Esophagus squamous epithelium (tissue), 5 donors: ENCODE data around the gene TTYH3. TPM values are rescaled to one million over a fixed set of nuclear protein-coding genes. Genes with fewer than 3 reads are reported as not detected.

Experiments used
- DNase-seq: peaks from one replicate; lab custom pipeline; 2025; lab: John Stamatoyannopoulos, UW
- H3K27ac ChIP-seq, 4 donors: fragments of 200-600 bp; sonication (generic); one replicate each; pipeline ENCODE4 v1.5.1; 2016 to 2019; ENCODE audit warnings: mild to moderate bottlenecking in 1 of 4
- H3K27me3 ChIP-seq, 4 donors: fragments of 200-600 bp; sonication (generic); 1 replicate in 3 of 4; 2 replicates in 1 of 4; pipeline versions ENCODE4 v1.5.1 to v1.6.0; 2017 to 2021; ENCODE audit warnings: antibody characterized with exemption in 1 of 4
- H3K36me3 ChIP-seq, 3 donors: fragments of 200-600 bp; sonication (generic); one replicate each; pipeline ENCODE4 v1.5.1; 2016 to 2019
- H3K4me1 ChIP-seq, 3 donors: fragments of 200-600 bp; sonication (generic); one replicate each; pipeline ENCODE4 v1.5.1; 2017 to 2019
- H3K4me3 ChIP-seq, 4 donors: fragments of 200-600 bp; sonication (generic); 1 replicate in 3 of 4; 2 replicates in 1 of 4; pipeline ENCODE4 v1.5.1; 2016 to 2019; ENCODE audit warnings: mild to moderate bottlenecking in 2 of 4, moderate library complexity in 1 of 4
- H3K9me3 ChIP-seq, 3 donors: fragments of 200-600 bp; sonication (generic); one replicate each; pipeline ENCODE4 v1.5.1; 2016 to 2019
- POLR2A ChIP-seq, 4 donors: fragments of 450-650 bp; IDR thresholded peaks; one replicate each; pipeline ENCODE4 v1.6.1; 2017; ENCODE audit warnings: antibody characterized with exemption in 4 of 4, mild to moderate bottlenecking in 4 of 4, moderate library complexity in 3 of 4
- WGBS, 2 donors: methylation state at CpG; one replicate each; pipeline ENCODE4 v1.1.5; 2018; 5-methylcytosine and 5-hydroxymethylcytosine counted together
- intact Hi-C: fragments of 100-400 bp; cut with DNase I; formaldehyde crosslinking; loops from one replicate; pipeline ENCODE4 v1.15.0; 2022
- total RNA-seq, 4 donors: library from RNA; depleted of rRNA; stranded (reverse); fragments of >200 nt; gene quantifications; one replicate each; pipeline ENCODE4 v1.1.0, GENCODE V29; 2016
- TF ChIP-seq, protein P1 (sequence below), 6 experiments: fragments of 450-650 bp in 4 of 6; fragments of 200-600 bp in 2 of 6; sonication (generic) in 2 of 6; IDR thresholded peaks; one replicate each; pipeline ENCODE4 v1.5.1; 2016 to 2019; ENCODE audit warnings: antibody characterized with exemption in 6 of 6, mild to moderate bottlenecking in 4 of 6, moderate library complexity in 4 of 6
- donor health status: DM: yes; HTN: yes; CAD: no.

Gene TTYH3
- total RNA-seq, 4 donors from 2014 or later, result 4.7 to 23.1 (median 10.2) TPM

- intact Hi-C loops, result no loop called here
- no peak for DNase-seq
- H3K4me1 ChIP-seq, result peaks cover 9 to 39% (median 9%) of the 10 kb centered on the region in 3 donors
- H3K27me3 ChIP-seq, result peaks cover 0 to 32% (median 0%) of the 10 kb centered on the region in 4 donors
- TF ChIP-seq, protein P1, sequence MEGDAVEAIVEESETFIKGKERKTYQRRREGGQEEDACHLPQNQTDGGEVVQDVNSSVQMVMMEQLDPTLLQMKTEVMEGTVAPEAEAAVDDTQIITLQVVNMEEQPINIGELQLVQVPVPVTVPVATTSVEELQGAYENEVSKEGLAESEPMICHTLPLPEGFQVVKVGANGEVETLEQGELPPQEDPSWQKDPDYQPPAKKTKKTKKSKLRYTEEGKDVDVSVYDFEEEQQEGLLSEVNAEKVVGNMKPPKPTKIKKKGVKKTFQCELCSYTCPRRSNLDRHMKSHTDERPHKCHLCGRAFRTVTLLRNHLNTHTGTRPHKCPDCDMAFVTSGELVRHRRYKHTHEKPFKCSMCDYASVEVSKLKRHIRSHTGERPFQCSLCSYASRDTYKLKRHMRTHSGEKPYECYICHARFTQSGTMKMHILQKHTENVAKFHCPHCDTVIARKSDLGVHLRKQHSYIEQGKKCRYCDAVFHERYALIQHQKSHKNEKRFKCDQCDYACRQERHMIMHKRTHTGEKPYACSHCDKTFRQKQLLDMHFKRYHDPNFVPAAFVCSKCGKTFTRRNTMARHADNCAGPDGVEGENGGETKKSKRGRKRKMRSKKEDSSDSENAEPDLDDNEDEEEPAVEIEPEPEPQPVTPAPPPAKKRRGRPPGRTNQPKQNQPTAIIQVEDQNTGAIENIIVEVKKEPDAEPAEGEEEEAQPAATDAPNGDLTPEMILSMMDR (IDR thresholded peaks at IDR 0.05), result no peak
- no peak for TF ChIP-seq POLR2A (IDR thresholded peaks at IDR 0.05)
- H3K4me3 ChIP-seq, result no peak overlapping the region
- no peak overlapping the region for H3K27ac ChIP-seq
- H3K9me3 ChIP-seq, result no peaks in the 10 kb centered on the region
- 88% methylated on average over 9 of the region's 36 CpGs; no CpG with 5 or more reads in 1 of the 2 donors for WGBS, 2 donors
- H3K36me3 ChIP-seq, result peaks cover 0 to 49% (median 9%) of the 10 kb centered on the region in 3 donors
Measured at GRCh38 chr7:2659556-2660358, 28.0 kb downstream of the TTYH3 start.

DNA sequence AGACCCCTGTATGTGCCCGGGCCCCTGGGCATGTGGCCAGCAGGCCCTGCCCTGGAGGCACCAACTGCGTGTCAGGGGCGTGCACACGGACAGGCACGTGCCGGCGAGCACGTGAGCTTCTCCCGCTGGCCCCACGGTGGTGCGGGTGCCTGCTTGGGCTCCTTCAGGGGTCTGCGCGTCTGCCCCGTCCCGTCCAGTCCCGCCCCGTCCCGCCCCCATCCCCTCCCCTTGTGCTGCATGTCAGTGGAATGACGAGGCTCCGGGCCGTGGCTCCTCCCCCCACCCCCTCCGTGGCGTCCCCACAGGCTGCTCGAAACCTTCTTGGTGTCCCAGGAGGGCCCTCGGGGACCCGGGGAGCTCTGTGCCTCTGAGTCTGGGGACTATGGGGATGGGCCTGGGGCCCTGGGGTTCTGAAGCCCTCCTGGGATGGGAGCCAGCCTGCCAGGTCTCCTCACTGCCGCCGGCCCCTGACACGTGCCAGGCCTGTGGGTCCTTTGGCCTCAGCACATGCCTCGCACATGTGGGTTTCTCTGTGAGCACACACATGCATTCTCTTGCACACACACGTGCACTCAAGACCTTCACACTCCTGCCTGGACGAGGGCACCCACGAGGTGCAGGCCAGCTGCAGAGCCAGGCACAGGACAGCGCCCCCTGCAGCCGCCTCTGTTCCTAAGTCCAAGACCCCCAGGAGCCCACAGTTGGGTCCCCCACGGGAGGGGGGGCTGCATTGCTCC, 28.7 kb downstream of the TTYH3 start:
- H3K4me1 ChIP-seq, result peaks cover 9 to 46% (median 9%) of the 10 kb centered on the region in 3 donors

DNA sequence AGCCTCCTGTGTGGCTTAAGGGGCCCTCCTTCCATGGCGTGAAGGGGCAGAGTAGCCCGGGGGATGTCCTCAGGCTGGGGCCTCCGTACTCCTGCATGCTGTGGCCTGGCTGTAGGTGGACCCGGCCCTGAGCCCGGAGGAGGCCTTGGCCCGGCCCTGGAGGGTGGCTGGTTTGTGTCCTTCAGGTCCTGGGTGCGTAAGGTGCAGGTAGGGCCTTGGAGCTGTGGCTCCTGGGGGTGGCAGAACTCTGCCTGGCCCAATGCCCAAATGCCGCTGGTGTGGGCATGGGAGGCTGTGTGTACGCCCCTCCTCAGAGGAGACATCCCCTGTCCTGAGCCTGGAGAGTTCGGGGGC, 29.3 kb downstream of the TTYH3 start:
- peaks cover 0 to 44% (median 9%) of the 10 kb centered on the region in 3 donors for H3K36me3 ChIP-seq
- WGBS, 2 donors, result 40% methylated on average over 1 of the region's 10 CpGs; no CpG with 5 or more reads in 1 of the 2 donors
- TF ChIP-seq, protein P1 (IDR thresholded peaks at IDR 0.05), result no peak
- no peak for TF ChIP-seq POLR2A (IDR thresholded peaks at IDR 0.05)
- no peak overlapping the region for H3K27ac ChIP-seq
- H3K4me3 ChIP-seq, result no peak overlapping the region
- intact Hi-C loops, result no loop called here
- H3K4me1 ChIP-seq, result peaks cover 9 to 51% (median 9%) of the 10 kb centered on the region in 3 donors
- no peak for DNase-seq
- no peaks in the 10 kb centered on the region for H3K9me3 ChIP-seq
- peaks cover 0 to 41% (median 0%) of the 10 kb centered on the region in 4 donors for H3K27me3 ChIP-seq

More for the DNA sequence above, 28.7 kb downstream of the TTYH3 start:
- intact Hi-C loops, result no loop called here
- no peak for TF ChIP-seq POLR2A (IDR thresholded peaks at IDR 0.05)
- TF ChIP-seq, protein P1 (IDR thresholded peaks at IDR 0.05), result no peak
- 41 to 48% methylated on average over 5 to 9 of the region's 36 CpGs for WGBS, 2 donors
- H3K4me3 ChIP-seq, result no peak overlapping the region
- no peaks in the 10 kb centered on the region for H3K9me3 ChIP-seq
- H3K27me3 ChIP-seq, result peaks cover 0 to 36% (median 0%) of the 10 kb centered on the region in 4 donors
- H3K36me3 ChIP-seq, result peaks cover 0 to 49% (median 9%) of the 10 kb centered on the region in 3 donors
- H3K27ac ChIP-seq, result no peak overlapping the region
- DNase-seq, result no peak

DNA sequence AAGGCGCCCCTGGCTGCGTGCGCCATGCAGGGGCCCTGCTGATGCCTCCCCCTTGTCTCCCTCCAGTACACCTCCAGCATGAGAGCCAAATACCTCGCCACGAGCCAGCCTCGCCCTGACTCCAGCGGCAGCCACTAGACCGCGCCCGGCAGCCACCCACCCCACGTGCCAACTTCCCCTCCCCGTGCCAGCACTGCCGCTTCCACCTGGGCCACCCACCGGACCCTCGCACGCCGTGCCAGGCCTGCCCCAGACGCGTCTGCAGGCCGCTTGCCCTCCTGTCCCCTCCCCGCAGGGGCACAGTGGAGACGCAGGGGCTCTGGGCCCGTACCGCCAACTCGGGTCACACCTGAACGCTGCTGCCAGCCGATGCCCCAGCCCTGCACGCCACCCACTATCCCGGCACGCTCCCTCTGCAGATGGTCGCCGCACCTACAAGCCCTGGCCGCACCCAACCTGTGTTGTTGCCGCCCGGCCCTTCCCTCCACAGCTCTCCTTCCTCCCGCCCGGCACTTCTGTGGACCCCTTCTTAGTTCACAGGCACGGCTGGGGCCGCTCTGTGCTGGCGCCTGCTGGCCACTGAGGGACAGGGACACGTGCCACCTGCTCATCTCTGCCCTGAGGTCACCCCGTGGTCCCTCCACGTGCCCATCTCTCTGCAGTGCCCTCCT, 30.0 kb downstream of the TTYH3 start:
- H3K4me1 ChIP-seq, result peaks cover 9 to 53% (median 9%) of the 10 kb centered on the region in 3 donors
- intact Hi-C loops, result no loop called here
- no peaks in the 10 kb centered on the region for H3K9me3 ChIP-seq
- no peak for DNase-seq
- no peak overlapping the region for H3K4me3 ChIP-seq
- peaks cover 0 to 47% (median 0%) of the 10 kb centered on the region in 4 donors for H3K27me3 ChIP-seq
- H3K27ac ChIP-seq, result no peak overlapping the region
- TF ChIP-seq, protein P1 (IDR thresholded peaks at IDR 0.05), result peak in 1 of 6 experiments; percentile 18
- no peak for TF ChIP-seq POLR2A (IDR thresholded peaks at IDR 0.05)
- peaks cover 0 to 37% (median 2%) of the 10 kb centered on the region in 3 donors for H3K36me3 ChIP-seq
- WGBS, 2 donors, result 42 to 82% methylated on average over 18 to 30 of the region's 43 CpGs
